Stimulated activated naive CD8-positive, alpha-beta T cell treated with anti-CD3 and anti-CD28 coated beads, Interleukin-15, Interleukin-2, amounts not matched to agents 100 U/mL and 50 U/mL, for 24 hours (primary cell): ENCODE data around the gene KCNJ15.
"Not testable (repeated sequence)": the region's sequence is repeated elsewhere in the genome, so short reads cannot be mapped to it uniquely, and the experiment has no call there.

Source experiments
- ATAC-seq: fragments of 150-1000 bp; cut with Tn5 transposase; one replicate; pipeline ENCODE4 v1.10.0; 2021
- DNase-seq: peaks from one replicate; pipeline ENCODE4 v3.0.0; 2021

KCNJ15 gene

DNA sequence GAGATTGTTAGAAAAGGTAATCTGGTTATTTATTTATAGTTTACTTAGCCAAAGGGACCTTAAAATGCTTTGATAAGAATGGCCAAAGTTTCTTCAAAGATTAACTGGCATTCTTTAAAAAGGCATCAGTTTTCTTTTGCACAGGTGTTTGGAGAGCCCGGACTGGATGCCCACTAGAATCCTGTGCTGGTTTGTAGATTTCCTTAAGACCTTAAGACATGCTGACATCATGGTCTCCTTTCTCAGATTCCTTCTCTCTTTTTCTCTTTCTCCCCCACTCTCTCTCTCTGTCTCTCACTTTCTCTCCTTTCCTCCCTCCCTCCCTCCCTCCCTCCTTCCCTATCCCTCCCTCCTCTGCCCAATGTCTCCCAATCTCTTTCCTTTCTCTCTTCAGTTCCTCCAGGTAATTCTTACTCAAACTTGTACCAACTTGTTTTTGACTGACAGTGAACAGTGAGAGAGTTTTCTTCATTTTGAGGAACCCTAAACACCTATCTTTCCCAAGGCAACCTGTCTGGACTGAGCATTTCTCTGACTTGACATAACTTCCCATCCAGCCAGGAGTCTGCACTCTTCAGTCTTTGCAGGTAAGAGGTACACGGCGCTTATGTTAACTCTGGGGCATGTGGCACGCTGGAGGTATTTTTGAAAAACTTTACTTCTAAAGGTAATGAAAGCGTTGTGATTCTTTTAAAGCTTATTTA, at the start of gene KCNJ15:
Gene KCNJ15, plus strand, starts transcription at position 393 of the 704 bp plus-strand sequence. CDS start 42,271 bp downstream, outside the sequence.
- ATAC-seq: no peak
- no peak for DNase-seq

DNA sequence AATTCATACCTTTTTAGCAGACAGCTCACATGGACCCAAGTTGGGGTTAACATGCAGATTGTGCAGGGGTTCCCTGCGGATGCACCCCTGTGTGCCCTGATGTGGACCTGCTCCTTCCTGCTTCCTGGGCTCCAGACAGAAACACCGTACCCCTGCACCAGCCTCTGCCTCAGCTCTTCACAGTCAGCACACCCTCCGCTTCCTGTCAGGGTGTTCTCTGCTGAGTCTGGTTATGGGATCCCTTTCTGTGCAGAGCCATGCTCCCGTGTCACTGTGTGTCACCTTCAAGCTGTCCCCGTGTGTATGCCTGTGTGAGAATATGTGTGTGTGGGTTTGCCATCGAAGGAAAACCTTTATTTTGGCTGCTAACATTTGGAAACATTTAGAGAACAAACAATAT, 48.7 kb upstream of the KCNJ15 start:
- no peak for ATAC-seq
- DNase-seq: no peak

DNA sequence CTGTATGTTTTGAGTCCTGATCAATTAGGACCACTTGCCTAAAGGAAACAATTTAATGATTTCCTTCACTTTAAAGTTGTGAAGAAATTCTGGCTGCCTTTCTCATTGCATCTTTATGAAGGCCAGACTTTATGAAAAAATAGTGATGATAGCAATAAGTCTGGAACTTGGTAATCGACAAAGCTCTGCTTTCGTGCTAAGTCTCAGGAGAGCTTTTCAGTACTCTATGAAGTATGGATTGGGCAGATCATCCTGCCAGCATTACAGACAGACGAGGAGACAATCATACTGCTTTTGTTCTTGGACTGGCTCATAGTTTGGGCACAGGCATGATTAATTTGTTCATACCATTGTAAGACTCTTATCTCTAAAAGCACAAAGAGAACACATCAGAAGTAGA, 45.5 kb upstream of the KCNJ15 start:
- DNase-seq (no peak), ATAC-seq (no peak)

DNA sequence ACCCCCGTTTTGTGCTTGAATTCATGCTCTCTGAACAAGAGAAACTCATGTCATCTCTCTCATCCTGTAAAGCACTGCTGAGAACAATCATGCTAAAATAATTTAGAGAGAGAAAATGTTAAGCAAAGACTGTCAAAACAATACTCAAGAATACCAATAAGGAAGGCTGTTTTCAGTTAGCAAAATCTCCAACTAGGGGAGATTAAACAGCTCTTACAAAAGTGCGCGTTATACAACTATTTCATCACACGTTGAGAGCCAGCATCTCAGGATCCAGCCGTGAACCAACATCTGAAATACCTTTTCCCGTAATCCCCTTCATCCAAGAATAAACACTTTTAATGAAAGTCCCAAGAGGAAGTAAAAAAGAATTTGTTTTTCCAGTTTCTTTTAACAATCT, 44.1 kb upstream of the KCNJ15 start:
- DNase-seq: no peak
- ATAC-seq: no peak

DNA sequence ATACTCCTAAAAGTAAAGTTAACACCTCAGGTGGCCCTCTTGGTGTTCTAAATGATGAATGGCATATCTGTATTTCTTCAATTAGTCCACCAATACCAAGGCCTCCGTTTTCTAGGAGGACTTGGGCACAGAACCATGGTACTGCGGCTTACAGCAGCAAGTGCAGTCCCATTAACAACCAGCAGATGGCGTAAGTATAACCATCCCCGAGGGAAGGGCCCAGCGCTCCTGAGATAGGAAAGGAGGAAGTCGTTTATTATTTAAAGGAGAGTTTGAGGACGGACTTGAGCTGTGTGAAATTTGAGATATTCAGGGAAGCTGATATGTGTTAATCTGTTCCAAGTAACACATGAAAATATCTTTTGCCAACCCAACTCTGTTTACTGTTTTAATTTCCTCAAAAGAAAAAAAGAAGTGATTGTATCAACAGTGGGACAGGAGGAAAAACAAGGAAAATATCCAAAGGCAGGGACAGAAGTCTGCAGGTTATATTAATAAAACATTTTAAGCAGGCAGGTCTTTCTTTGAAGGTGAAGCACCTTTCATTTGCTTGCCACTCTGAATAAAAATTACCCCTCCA, 37.7 kb upstream of the KCNJ15 start:
- ATAC-seq (peak; percentile 57), DNase-seq (peak; percentile 74)

DNA sequence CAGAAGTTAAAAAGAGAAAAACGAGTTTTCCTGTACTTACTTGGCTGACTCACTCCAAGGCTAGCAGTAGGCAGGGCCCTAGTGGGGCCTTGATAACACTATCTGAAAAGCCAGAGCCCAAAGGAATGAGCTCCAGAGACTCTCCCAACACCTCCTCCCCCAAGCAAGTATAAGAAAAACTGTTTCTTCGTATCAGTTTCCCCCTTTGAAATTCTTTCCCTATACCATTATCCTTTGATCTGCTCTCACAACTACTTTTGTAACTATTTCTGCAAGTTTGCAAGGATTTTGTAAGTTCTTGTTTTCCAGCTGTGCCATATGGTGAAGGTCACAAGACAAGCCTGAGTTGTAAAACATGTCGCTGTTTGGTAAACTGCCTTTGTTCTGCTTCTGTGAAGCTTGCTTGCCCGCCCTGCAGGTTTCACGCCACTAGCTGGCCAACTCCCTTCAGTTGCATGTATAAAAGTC, 36.5 kb upstream of the KCNJ15 start:
- ATAC-seq: no peak
- DNase-seq: no peak

DNA sequence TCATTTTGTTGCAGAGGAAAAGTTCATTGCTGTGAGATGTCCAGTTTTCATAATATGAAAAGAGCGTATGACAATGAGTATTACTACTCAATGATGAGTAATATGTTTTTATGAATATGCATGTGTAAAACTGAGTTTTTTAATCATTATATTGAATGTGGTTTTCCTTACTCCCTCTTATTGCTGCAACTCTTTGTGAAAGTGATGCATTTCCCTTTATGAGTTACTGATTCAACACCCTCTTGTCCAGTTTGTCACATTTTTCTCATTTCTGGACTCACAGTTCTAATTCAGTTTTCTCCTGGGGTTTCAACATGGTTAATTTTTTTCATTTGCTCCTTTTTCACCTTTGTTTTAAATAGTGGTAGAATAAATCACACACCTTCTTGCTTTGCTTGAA, 35.2 kb upstream of the KCNJ15 start:
- ATAC-seq (no peak), DNase-seq (no peak)

DNA sequence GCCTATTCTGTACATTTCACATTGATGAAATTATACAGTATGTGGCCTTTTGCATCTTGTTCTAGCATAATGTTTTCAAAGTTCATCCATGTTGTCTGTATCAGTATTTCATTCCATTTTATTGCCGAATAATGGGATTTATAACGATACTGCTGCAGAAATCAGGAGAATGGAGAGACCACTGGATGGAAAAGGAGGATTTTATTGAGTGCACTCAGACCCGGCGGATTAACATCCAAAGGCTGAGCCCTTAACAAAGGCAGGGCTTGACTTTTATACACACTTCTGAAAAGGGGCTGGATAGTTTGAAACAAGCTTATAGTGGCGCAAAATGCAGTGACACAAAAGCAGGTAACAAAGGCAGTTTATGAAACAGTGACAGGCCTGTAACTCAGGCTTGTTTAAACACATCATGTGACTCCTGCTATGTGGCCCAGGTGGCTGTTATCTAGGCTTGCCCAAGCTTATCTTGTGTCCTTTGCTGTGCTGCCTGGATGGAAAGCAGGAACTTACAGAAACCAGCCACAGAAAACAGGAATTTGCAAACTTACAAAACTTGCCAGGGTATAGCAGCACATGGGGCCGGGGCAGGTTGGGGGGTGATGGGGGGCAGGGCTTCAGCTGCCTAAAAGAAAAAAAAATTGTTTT, 32.8 kb upstream of the KCNJ15 start:
- ATAC-seq (no peak), DNase-seq (no peak)

DNA sequence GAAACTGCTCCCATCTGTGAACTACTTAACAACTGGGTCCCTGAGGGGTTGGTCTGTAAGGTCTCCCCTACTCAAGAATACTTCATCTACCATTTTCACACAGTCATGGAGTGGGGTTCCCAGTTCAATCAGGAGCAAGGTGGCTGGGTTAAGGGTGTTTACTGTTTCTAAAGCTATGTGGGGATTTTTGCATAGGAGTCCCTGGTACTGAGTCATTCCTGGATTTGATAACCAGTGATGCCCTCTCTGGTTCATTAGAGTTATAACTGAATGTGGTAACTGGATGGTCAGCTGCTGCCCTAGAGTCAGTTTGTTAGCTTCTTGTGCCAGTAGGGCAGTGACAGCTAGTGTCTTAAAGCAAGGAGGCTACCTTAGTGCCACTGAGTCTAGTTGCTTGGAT, 29.4 kb upstream of the KCNJ15 start:
- ATAC-seq: no peak

DNA sequence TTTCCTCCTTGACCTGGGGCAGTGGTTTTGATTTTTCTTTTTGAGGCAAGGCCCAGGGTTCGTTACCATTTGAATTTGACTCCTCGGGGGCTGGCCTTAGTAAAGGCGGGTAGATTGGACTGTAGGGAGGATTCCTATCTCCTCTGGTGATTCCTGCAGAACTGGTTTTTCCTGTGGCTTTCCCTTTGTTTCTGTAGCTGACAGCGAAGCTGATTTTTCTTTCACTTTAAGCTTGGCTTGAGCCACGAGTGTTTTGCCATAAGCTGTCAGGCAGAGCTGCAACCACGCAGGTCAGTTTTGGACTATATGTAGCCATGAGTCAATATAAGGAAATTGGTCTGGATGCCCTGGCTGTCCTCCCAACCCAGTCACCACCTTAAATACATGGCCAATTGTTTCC, 28.7 kb upstream of the KCNJ15 start:
- no peak for DNase-seq
- no peak for ATAC-seq

More for the DNA sequence above, 29.4 kb upstream of the KCNJ15 start:
- no peak for DNase-seq

DNA sequence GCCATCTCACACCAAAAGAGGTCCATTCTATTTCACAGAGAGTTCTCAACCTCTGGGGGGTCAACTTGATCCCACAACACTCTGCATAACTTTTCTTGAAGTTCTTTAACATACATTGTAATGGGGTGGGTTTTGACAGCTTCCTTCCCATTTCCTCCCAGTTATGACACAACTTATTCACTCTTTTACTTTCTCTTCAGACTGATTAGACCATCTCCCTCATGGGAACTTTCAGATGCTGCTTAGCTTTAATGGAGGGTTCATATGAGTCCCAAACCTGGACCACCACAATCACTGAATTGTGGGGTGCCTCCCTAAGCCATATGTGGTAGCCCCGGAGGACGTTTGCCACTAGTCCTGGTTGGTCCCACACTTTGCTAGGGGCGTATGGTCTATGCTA, 28.3 kb upstream of the KCNJ15 start:
- DNase-seq (no peak), ATAC-seq (no peak)

DNA sequence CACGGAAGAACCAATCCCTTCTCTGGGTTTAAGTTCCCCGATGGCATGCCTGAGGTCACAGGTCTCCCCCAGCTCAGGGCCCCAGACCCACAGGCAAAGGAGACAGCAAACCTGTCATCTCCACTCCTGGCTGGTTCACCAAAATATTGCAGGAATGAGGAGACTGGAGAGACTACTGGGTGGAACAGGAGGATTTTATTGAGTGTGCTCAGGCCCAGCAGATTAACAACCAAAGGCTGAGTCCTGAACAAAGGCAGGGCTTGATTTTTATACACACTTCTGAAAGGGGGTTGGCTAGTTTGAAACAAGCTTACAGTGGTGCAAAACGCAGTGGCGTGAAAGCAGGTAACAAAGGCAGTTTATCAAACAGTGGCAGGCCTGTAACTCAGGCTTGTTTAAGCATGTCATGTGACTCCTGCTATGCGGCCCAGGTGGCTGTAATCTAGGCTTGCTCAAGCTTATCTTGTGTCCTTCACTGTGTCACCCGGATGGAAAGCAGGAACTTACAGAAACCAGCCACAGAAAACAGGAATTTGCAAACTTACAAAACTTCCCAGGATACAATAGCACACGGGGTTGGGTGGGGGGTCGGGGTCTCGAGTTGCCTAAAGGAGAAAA, 27.4 kb upstream of the KCNJ15 start:
- DNase-seq (no peak), ATAC-seq (no peak)

DNA sequence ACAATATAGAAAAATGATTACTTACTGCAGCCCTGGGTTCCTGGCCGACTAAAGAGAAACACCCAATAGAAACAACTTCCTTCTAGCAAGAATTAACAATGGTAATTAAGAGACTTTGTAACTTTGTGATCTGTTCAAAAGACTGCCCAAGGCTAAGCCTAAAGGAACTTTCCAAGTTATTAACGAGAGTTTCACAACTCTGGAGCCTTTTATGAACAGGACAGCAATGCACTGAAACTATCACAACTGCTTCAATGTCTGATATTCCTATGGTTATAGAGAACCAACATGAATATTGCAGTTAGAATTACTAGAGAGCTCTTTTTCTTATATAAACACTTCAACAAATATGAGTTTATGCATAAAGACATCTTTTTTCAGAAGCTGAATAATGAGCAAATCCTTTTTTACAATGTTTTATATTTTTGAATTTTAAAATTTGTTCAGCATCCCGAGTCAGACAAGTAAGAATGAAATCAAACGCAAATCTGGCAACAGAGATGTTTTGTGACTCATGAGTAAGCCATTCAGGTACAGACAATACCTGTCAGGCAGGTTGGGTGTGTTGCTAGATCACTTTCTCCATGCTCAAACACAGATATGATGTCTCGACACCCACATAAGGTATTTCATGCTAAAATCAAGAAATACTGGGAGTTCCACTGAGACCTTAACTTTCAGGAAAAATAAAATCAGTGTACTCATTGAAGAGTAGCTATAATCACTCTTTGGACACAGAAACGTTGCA, 22.2 kb upstream of the KCNJ15 start:
- DNase-seq (no peak), ATAC-seq (no peak)

DNA sequence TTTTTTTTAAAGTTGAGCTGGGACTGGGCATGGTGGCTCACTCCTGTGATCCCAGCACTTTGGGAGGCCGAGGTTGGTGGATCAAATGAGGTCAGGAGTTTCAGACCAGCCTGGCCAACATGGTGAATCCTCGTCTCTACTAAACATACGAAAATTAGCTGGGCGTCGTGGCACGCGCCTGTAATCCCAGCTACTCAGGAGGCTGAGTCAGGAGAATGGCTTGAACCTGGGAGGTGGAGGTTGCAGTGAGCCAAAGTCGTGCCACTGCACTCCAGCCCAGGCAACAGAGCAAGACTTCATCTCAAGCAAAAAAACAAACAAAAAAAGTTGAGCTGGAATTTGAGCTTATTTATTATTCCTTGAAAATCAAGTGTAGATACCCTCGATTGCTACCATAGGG, 21.5 kb upstream of the KCNJ15 start:
- DNase-seq, ATAC-seq: not testable (repeated sequence)

DNA sequence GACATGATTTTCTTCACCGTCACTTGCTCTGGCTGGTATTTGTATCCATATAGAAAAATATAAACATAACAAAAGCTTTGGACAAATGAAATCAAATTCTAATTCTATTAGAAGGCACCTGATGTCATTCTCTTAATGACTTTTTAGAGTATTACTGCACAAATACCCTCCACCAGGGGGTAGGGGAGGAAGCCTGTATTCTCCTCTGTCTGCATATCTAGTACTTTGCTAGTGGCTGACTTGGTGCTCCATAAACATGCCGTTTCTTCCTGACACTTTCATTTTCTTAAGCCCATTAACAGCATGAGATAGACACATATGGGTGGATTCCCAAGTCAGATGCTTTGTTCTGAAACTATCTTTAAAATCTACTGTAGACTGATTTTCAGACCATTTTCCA, 20.6 kb upstream of the KCNJ15 start:
- ATAC-seq (no peak), DNase-seq (no peak)

DNA sequence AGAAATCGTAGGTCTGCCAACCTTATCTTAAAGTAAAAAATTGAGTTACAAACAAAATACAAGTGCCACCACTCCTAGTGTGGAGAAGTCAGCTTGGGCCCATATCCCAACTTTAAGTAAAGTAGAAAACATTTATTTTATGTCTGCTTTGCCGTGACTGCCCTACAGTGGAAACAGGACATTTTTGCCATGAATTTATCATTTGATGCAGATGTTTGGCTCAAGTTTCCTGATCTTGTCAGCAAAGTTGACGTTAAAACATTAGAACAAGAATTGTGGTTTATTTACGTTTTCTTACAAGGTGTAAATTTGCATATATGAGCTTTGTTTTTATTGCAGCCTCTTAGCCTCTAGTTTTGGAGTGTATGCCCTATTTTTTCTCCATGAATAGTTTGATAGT, 17.1 kb upstream of the KCNJ15 start:
- ATAC-seq (no peak), DNase-seq (no peak)

DNA sequence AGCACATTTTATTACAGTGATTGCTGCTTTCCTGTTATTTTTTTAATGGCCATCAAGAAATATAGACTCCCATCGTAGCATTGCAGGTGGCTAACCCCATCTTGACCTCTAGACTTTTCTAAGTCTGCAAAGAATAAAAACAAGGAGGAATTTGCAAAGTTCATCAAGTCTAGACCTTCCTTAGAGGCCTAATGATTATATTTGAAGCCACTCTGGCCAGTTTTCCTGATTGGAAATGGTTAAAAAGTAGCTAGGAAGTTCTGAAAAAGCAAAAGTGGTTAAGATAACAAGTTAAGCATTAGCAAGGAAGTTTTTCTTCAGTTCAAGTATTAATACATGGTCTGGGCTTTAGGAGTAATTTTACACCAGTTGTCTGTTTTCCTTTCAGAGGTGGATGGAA, 16.7 kb upstream of the KCNJ15 start:
- no peak for DNase-seq
- ATAC-seq: no peak

DNA sequence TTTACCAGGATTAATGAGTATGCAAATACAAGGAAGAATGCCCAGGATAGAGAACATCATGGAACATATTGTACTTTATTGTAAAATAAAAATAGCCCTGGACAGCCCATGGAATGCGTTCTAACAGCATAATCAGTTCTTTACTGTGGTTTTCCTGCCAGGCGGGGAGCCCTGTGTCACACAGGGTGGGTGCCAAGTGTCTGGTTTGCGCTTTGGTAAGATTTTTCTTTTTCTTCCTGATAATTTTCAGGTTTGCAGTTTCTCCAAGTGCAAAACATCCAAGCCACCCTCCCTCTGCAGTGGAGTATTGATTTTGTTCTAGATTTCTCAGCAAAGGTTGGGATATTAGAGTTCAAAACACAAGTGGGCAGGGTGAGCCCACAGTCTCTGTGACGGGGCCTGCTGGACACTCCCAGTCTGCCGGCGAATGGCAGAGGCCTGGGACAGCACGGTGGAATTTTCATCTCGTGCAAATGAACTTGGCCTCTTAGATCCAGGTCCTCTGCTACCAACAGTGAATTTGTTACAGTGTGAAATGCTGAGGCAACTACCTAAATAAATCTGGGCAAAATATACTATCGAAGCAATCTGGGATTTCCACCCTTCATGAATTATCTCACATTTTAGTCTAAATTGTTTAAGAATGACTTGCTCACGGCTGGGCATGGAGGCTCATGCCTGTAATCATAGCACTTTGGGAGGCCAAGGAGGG, 15.6 kb upstream of the KCNJ15 start:
- DNase-seq (no peak), ATAC-seq (no peak)

DNA sequence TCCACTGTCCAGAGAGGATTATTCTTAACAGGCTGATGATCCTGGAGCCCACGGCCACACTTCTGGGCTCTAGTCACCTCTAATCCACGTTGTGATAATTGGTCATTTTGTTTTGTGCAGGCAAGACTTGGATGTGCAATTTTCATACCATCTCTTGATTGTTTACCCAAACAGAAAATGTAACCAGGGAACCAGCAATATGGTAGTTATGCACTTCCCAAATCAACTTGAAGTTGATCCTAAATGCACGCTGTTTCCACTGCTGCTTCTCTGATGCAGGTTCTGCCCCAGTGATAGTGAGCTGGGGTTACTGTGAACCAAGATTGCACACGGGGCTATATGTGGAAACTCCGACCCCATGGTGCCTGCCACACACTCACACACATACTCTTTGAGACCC, 14.7 kb upstream of the KCNJ15 start:
- no peak for ATAC-seq
- no peak for DNase-seq

DNA sequence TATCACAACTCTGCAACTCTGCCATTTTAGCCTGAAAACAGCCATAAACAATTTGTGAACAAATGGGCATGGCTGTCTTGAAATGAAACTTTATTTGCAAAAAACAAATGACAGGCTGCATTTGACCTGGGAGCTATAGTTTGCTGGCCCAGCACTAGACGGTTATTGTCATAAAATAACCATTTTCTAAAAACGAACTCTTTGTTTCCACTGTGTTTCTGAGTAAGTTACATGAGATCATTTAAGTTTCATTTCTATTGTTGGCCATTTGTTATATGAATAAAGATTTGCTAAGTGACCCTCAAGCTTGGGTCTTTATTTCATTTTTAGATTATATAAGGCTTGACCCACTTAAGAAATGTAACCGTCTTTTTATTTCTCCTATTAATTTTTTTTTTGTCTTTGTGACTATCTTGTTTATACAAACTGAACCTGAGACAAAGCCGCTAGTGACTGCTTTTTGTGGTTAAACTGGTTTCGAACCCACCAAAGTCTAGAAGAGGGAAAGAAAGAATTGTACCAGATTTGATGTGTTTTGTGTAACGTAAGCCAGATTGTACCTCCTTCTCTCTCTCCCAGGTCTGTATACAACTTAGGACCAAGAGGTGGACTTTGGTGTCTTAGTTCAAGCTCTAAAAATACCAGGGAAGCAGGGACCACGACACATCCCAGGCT, 12.9 kb upstream of the KCNJ15 start:
- ATAC-seq (no peak), DNase-seq (no peak)

DNA sequence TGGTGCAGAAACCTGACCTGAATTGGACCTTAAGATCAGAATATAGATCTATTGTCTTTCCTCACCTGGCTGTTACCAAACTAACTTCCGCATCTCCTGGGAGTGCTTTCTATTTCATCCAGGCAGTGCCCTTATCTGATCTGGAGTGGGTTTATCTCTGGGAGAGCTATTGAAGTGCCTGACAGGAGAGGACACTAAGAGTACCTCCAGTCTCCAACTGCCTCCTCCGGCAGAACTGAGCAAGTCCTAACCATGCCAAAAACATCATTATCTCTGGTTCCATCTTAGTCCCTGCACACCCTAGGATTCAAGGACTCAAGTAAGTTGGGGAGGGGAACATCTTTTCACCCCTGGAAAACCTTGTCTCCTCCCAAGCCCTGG, 12.4 kb upstream of the KCNJ15 start:
- no peak for DNase-seq
- ATAC-seq: no peak
